Breast epithelium (tissue), 3 donors: Measurements from ENCODE around the gene RFTN1.

ENCODE experiments used
- POLR2A ChIP-seq: fragments of 450-650 bp; IDR thresholded peaks from one replicate; pipeline ENCODE4 v1.6.1; 2016; ENCODE audit warnings: antibody characterized with exemption, mild to moderate bottlenecking, moderate library complexity
- TF ChIP-seq, protein P1 (sequence below), 3 donors: fragments of 450-650 bp; IDR thresholded peaks; one replicate each; pipeline ENCODE4 v1.5.1; 2016 to 2017; ENCODE audit warnings: antibody characterized with exemption in 3 of 3, mild to moderate bottlenecking in 3 of 3, moderate library complexity in 3 of 3

DNA sequence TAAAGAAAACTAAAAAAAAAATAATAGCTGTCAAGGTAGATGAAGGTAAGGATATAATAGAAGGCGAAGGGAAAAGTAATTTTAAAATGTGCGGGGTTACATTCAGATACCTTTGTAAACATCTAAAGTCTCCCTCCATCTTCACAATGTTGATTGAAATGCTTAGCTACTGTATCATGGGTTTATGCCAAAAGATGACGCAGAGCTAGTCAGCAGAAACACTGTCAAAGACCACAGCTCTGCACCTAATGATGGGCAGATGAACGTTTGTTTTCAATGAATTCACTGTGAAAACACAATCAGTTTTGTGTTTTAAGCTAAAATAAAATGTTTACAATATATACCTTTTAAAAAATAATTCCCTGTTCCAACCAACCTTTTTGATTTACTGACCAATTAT, 61.2 kb downstream of the RFTN1 start:
- TF ChIP-seq, protein P1, sequence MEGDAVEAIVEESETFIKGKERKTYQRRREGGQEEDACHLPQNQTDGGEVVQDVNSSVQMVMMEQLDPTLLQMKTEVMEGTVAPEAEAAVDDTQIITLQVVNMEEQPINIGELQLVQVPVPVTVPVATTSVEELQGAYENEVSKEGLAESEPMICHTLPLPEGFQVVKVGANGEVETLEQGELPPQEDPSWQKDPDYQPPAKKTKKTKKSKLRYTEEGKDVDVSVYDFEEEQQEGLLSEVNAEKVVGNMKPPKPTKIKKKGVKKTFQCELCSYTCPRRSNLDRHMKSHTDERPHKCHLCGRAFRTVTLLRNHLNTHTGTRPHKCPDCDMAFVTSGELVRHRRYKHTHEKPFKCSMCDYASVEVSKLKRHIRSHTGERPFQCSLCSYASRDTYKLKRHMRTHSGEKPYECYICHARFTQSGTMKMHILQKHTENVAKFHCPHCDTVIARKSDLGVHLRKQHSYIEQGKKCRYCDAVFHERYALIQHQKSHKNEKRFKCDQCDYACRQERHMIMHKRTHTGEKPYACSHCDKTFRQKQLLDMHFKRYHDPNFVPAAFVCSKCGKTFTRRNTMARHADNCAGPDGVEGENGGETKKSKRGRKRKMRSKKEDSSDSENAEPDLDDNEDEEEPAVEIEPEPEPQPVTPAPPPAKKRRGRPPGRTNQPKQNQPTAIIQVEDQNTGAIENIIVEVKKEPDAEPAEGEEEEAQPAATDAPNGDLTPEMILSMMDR (IDR thresholded peaks at IDR 0.05), result no peak
- TF ChIP-seq POLR2A, result no peak
